Smooth muscle cell of the umbilical artery (primary cell): ENCODE measurements around the gene BCS1L. TPM values are rescaled to one million over a fixed set of nuclear protein-coding genes. Genes with fewer than 3 reads are reported as not detected.

Experiments used
- total RNA-seq: library from RNA; depleted of rRNA; stranded (reverse); fragments of >200 nt; gene quantifications from 2 replicates; pipeline ENCODE4 v1.2.3, GENCODE V29; 2014

Gene BCS1L
- 26.1 and 35.8 TPM in 2 replicates for total RNA-seq

GRCh38 chr2:218659258-218659987 is at the start of gene BCS1L, which contains the start of gene ZNF142:
TSS of gene BCS1L (plus strand) at chr2:218659683. CDS start at chr2:218660988, 1,305 bp downstream.
TSS of gene ZNF142 (minus strand) at chr2:218659623. CDS start at chr2:218656429, 3,194 bp downstream.

GRCh38 chr2:218671654-218672566 is 12.4 kb downstream of the BCS1L start, which contains the start of the genes RNF25 and STK36:
TSS of gene RNF25 (minus strand) at chr2:218672002. CDS start at chr2:218671970, 32 bp downstream.
TSS of gene STK36 (plus strand) at chr2:218672086. CDS start at chr2:218672830, 744 bp downstream.

DNA sequence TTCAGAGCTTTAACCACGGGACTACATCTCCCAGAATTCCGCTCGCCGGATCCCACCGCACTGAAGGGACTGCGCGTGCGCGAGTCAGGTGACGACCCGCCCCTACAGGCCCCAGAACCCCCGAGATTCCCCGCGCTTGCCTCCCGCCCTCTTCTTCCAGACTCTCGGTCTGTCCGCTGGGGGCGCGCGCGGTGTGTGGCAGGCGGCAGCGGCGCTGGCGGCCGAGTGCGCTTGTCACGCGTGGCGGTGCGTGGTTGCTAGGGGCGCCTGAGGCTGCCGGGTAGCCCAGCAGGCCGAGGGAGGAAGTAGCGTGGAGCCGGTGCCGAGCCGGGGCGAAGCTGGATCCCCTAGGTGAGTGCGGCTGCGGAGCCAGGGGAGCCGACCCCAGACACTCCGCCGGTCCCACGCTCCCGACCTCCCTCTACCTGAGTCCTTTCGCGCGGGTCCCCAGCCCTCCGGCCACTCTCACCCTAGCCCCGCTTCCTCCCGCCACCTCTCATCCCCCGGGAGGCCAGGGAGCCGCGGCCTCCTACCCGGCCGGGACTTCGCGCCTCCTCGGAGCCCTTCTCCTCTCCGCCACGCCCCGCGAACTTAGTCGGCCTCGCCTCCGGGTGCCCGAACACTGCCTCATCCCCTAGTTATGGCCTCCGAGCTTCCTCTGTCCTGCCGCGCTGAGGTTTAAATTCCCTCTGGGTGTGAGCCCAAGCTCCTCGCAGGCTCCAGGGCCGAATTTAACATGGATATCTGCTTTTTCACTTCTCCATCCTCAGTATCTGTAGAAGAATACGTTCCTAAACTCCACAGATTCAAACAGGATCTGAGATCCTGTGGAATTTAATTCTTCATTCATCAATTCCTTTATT is 51.4 kb downstream of the BCS1L start, which contains the start of gene TTLL4:
TSS of gene TTLL4 (plus strand) at position 149 of the 863 bp plus-strand sequence. CDS start 26,842 bp downstream, outside the sequence.

Other genes starting within 250 kb of the BCS1L start
- under 0.01 TPM in 1 of 2 replicates, not detected in the other for gene VIL1, start 240.6 kb upstream of the BCS1L start, total RNA-seq
- 10.1 and 10.6 TPM in 2 replicates for gene USP37, start 91.3 kb upstream of the BCS1L start, total RNA-seq
- gene CNOT9, start 90.8 kb upstream of the BCS1L start, total RNA-seq, result 33.0 and 43.0 TPM in 2 replicates
- 0.59 and 0.78 TPM in 2 replicates for gene PLCD4, start 51.8 kb upstream of the BCS1L start, total RNA-seq
- gene ZNF142, start 60 bp upstream of the BCS1L start, total RNA-seq, result 6.2 and 12.5 TPM in 2 replicates
- 20.0 and 23.2 TPM in 2 replicates for gene RNF25, start 12.3 kb downstream of the BCS1L start, total RNA-seq
- 37.0 and 40.1 TPM in 2 replicates for gene STK36, start 12.4 kb downstream of the BCS1L start, total RNA-seq
- 5.0 and 12.7 TPM in 2 replicates for gene TTLL4, start 51.2 kb downstream of the BCS1L start, total RNA-seq
- gene CYP27A1, start 122.5 kb downstream of the BCS1L start, total RNA-seq, result 1.4 and 8.0 TPM in 2 replicates
- gene PRKAG3, start 172.1 kb downstream of the BCS1L start, total RNA-seq, result not detected in 2 replicates
- not detected in 2 replicates for gene WNT6, start 200.1 kb downstream of the BCS1L start, total RNA-seq
- not detected in 2 replicates for gene WNT10A, start 221.2 kb downstream of the BCS1L start, total RNA-seq